GM12878 (cell line): Measurements from ENCODE around the gene NHEJ1. TPM values are rescaled to one million over a fixed set of nuclear protein-coding genes. Genes with fewer than 3 reads are reported as not detected.

Experiments used
- ATAC-seq: fragments of 200-7000 bp; cut with Tn5 transposase; 3 replicates; pipeline ENCODE4 v1.9.1; 2020; ENCODE audit warnings: mild to moderate bottlenecking, moderate library complexity
- BruUV-seq: library from RNA; stranded (reverse); fragments of 400-500 nt; replicated peaks from 2 replicates; lab custom pipeline; 2021; lab: Mats Ljungman, UMichigan
- CTCF ChIA-PET: fragments of 300-600 bp; sonication (Branson Sonifier 250); formaldehyde crosslinking; extraction: SDS; loops from one replicate; lab custom pipeline; 2021; ENCODE audit warnings: inconsistent platforms; lab: Yijun Ruan, JAX
- POLR2A ChIA-PET: fragments of 350-600 bp; formaldehyde crosslinking; extraction: SDS; loops from one replicate; lab custom pipeline; 2021; ENCODE audit warnings: inconsistent platforms; lab: Charles Lee
- RAD21 ChIA-PET: fragments of 300-600 bp; sonication (Branson Sonifier 250); formaldehyde crosslinking; loops from one replicate; lab custom pipeline; 2023; ENCODE audit warnings: antibody characterized with exemption; ENCODE audit not compliant: unreplicated experiment; lab: Charles Lee
- SMC1A ChIA-PET: fragments of 300-600 bp; sonication (Branson Sonifier 250); formaldehyde crosslinking; loops from one replicate; lab custom pipeline; 2023; ENCODE audit not compliant: unreplicated experiment, uncharacterized antibody; lab: Charles Lee
- DNase-seq: peaks from one replicate; pipeline ENCODE4 v3.0.0-alpha.2; 2011; ENCODE audit warnings: low read depth, low spot score
- FAIRE-seq: peaks from 3 replicates; lab custom pipeline; 2011; peaks lifted over from hg19 to GRCh38; lab: Jason Lieb, UNC
- H2AFZ ChIP-seq: 2 replicates; pipeline ENCODE4 v1.6.0; 2011; ENCODE audit warnings: low read depth, low read length, control low read depth; ENCODE audit not compliant: control insufficient read depth
- H3K27ac ChIP-seq: 2 replicates; pipeline ENCODE4 v1.5.1; 2011; ENCODE audit warnings: control low read depth; ENCODE audit not compliant: control insufficient read depth, insufficient read depth
- H3K27me3 ChIP-seq, 2 experiments: replicated peaks in 1 of 2; 2 replicates each; pipeline versions ENCODE4 v1.6.0 to v1.6.1; 2011; ENCODE audit warnings: low read length in 1 of 2; ENCODE audit not compliant: control insufficient read depth in 2 of 2, insufficient read depth in 2 of 2
- H3K36me3 ChIP-seq, 2 experiments: 2 replicates each; pipeline ENCODE4 v1.5.1; 2011; ENCODE audit warnings: low read length in 1 of 2; ENCODE audit not compliant: control insufficient read depth in 2 of 2, insufficient read depth in 2 of 2
- H3K4me1 ChIP-seq: 2 replicates; pipeline ENCODE4 v1.6.1; 2011; ENCODE audit warnings: mild to moderate bottlenecking, low read length, moderate library complexity, mixed read lengths; ENCODE audit not compliant: control insufficient read depth, insufficient read depth
- H3K4me2 ChIP-seq: 2 replicates; pipeline ENCODE4 v1.6.0; 2011; ENCODE audit warnings: control low read depth; ENCODE audit not compliant: control insufficient read depth, insufficient read depth
- H3K4me3 ChIP-seq: fragments of 200-600 bp; sonication (generic); 2 replicates; pipeline ENCODE4 v1.5.1; 2016
- H3K79me2 ChIP-seq: 2 replicates; pipeline ENCODE4 v1.6.0; 2011; ENCODE audit warnings: low read length; ENCODE audit not compliant: control insufficient read depth, insufficient read depth
- H3K9ac ChIP-seq: 2 replicates; pipeline ENCODE4 v1.8.0; 2011; ENCODE audit warnings: low read length, control low read depth, mixed read lengths; ENCODE audit not compliant: control insufficient read depth, insufficient read depth
- H3K9me3 ChIP-seq: replicated peaks from 3 replicates; pipeline ENCODE4 v1.5.1; 2011; ENCODE audit warnings: mild to moderate bottlenecking, low read length; ENCODE audit not compliant: control insufficient read depth, insufficient read depth
- H4K20me1 ChIP-seq: 2 replicates; pipeline ENCODE4 v1.6.0; 2011; ENCODE audit not compliant: control insufficient read depth, insufficient read depth
- EED ChIP-seq: sonication (generic); IDR thresholded peaks from 2 replicates; pipeline ENCODE4 v1.6.1; 2016; ENCODE audit warnings: antibody characterized with exemption, low read depth
- FOXK2 ChIP-seq: fragments of 450-650 bp; IDR thresholded peaks from 2 replicates; pipeline ENCODE4 v1.6.1; 2017; ENCODE audit warnings: mild to moderate bottlenecking, moderate library complexity
- MTA2 ChIP-seq: fragments of 450-650 bp; IDR thresholded peaks from 2 replicates; pipeline ENCODE4 v1.6.1; 2016; ENCODE audit warnings: low read depth, mild to moderate bottlenecking, moderate library complexity
- NBN ChIP-seq: fragments of 450-650 bp; IDR thresholded peaks from 2 replicates; pipeline ENCODE4 v1.6.1; 2016
- POU2F2 ChIP-seq: IDR thresholded peaks from 3 replicates; pipeline ENCODE4 v1.6.1; 2011; ENCODE audit warnings: low read depth, mild to moderate bottlenecking, low read length, borderline replicate concordance
- RAD21 ChIP-seq: IDR thresholded peaks from 2 replicates; pipeline ENCODE4 v1.6.1; 2011; ENCODE audit warnings: mild to moderate bottlenecking, low read depth, low read length, moderate library complexity; ENCODE audit not compliant: insufficient read depth
- SIX5 ChIP-seq: IDR thresholded peaks from 2 replicates; pipeline ENCODE4 v1.6.1; 2011; ENCODE audit warnings: mild to moderate bottlenecking, low read depth, low read length, moderate library complexity; ENCODE audit not compliant: severe bottlenecking
- SMARCA5 ChIP-seq: fragments of 450-650 bp; IDR thresholded peaks from 2 replicates; pipeline ENCODE4 v1.6.1; 2017; ENCODE audit warnings: mild to moderate bottlenecking
- SREBF2 ChIP-seq: IDR thresholded peaks from 2 replicates; pipeline ENCODE4 v1.6.1; 2012; ENCODE audit warnings: mild to moderate bottlenecking, low read length
- WGBS: methylation state at CpG from one replicate; pipeline ENCODE4 v1.1.6; 2016; ENCODE audit warnings: low lambda C conversion rate; ENCODE audit not compliant: insufficient replicate concordance, insufficient coverage; ENCODE audit errors: missing lambda C conversion rate; 5-methylcytosine and 5-hydroxymethylcytosine counted together
- in situ Hi-C: fragments of 300-500 bp; cut with MboI; formaldehyde crosslinking; loops from 9 replicates; pipeline ENCODE4 v1.14.3; 2018; ENCODE audit warnings: mixed read lengths
- intact Hi-C: fragments of 100-400 bp; cut with micrococcal nuclease; formaldehyde crosslinking; loops from one replicate; pipeline ENCODE4 v1.14.2; 2022; ENCODE audit not compliant: unreplicated experiment
- polyA plus RNA-seq, 11 experiments: library from polyadenylated mRNA; depleted of rRNA in 4 of 11; unstranded in 6 of 11; stranded (reverse) in 5 of 11; fragments of >200 nt; fragmentation: Nextera tagmentation in 4 of 11; fragmentation: Illumina TruSeq in 1 of 11; extraction: Ambion mirVana in 4 of 11; extraction: Trizol in 1 of 11; gene quantifications; 1 replicate in 1 of 11; 2 replicates in 10 of 11; pipeline versions ENCODE4 v1.2.1 to v1.2.3, GENCODE V29; 2011 to 2016; ENCODE audit warnings: inconsistent platforms in 2 of 11, missing spikeins in 2 of 11, low read depth in 1 of 11
- total RNA-seq, 4 experiments: library from RNA; depleted of rRNA in 3 of 4; stranded (reverse); fragments of >200 nt in 3 of 4; fragmentation: Illumina TruSeq in 1 of 4; extraction: Trizol in 1 of 4; gene quantifications; 2 replicates each; pipeline versions ENCODE4 v1.2.1 to v1.2.3, GENCODE V29; 2013 to 2021

Gene NHEJ1
- total and polyA plus RNA-seq, 10 of the 15 experiments (the other 5 are each of a cell fraction or from before 2014, with no cell fraction given): 11.8 to 20.2 (median 17.0) TPM

- H3K9ac ChIP-seq: no peak overlapping the region
- SMC1A ChIA-PET: interaction anchor here (0.7 to 2.5 kb wide), 7 partner anchors 44 to 129 kb away, joined by 3 to 21 read pairs (median 5); no protein-coding TSS in a partner anchor
- no peaks in the 10 kb centered on the region for H3K9me3 ChIP-seq
- H3K79me2 ChIP-seq: no peaks in the 10 kb centered on the region
- no peak for FAIRE-seq
- no peak overlapping the region for H3K4me2 ChIP-seq
- TF ChIP-seq NBN (no peak), POU2F2 (no peak), RAD21 (no peak), EED (no peak), SREBF2 (no peak), SMARCA5 (no peak), MTA2 (no peak), SIX5 (no peak), FOXK2 (no peak)
- TF ChIP-seq, all 136 proteins: peak for 0
- Histone ChIP-seq H3K36me3 (no peaks in the 10 kb centered on the region), H4K20me1 (no peaks in the 10 kb centered on the region), H3K4me1 (no peaks in the 10 kb centered on the region), H3K27me3 (no peaks in the 10 kb centered on the region; a peak in 2 of 4 replicates), H3K27ac (no peak overlapping the region), H2AFZ (no peak overlapping the region), H3K4me3 (no peak overlapping the region)
- in situ Hi-C loops (no loop called here), intact Hi-C loops (loop anchor here (1.0 kb wide), 2 partner anchors 90 to 126 kb away; no protein-coding TSS in a partner anchor)
- CTCF ChIA-PET: interaction anchor here (0.6 to 6.6 kb wide), 48 partner anchors 9 to 266 kb away, joined by 3 to 100 read pairs (median 4); partner anchors contain the start of genes DNAJB2 and IHH
- RAD21 ChIA-PET: interaction anchor here (0.6 to 3.1 kb wide), 14 partner anchors 10 to 152 kb away, joined by 3 to 41 read pairs (median 4); no protein-coding TSS in a partner anchor
- DNase-seq: no peak
- POLR2A ChIA-PET: no interaction called here
- BruUV-seq: no TSS peak
- 29% methylated on average over 13 of the region's 13 CpGs for WGBS
- peak; percentile 28 for ATAC-seq
Observed at GRCh38 chr2:219028996-219029828, 131.4 kb downstream of the NHEJ1 start.
